Measurements from ENCODE around the gene NDC1.

DNA sequence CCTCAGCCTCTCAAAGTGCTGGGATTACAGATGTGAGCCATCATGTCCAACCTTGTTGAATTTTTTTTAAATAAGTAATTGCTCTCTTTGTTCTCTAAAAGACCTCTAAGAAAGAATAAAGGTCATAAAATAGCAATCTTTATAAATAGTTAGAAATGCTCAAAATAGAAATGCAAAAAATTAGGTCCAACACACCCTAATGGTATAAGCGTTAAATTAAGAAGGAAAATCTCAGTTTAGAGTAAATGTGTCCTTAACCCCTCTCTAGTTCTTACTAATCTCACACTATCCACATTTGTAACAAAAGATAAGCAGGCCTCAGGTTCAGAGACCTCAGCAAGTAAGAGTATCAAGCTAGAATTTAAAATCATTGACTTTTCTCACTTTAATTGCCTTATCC is 60.8 kb downstream of the NDC1 start:
- TF ChIP-seq, protein P1, sequence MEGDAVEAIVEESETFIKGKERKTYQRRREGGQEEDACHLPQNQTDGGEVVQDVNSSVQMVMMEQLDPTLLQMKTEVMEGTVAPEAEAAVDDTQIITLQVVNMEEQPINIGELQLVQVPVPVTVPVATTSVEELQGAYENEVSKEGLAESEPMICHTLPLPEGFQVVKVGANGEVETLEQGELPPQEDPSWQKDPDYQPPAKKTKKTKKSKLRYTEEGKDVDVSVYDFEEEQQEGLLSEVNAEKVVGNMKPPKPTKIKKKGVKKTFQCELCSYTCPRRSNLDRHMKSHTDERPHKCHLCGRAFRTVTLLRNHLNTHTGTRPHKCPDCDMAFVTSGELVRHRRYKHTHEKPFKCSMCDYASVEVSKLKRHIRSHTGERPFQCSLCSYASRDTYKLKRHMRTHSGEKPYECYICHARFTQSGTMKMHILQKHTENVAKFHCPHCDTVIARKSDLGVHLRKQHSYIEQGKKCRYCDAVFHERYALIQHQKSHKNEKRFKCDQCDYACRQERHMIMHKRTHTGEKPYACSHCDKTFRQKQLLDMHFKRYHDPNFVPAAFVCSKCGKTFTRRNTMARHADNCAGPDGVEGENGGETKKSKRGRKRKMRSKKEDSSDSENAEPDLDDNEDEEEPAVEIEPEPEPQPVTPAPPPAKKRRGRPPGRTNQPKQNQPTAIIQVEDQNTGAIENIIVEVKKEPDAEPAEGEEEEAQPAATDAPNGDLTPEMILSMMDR (IDR thresholded peaks at IDR 0.05), result no peak
- TF ChIP-seq EP300 (IDR thresholded peaks at IDR 0.05), result no peak
- TF ChIP-seq POLR2A (IDR thresholded peaks at IDR 0.05), result no peak

Data from gastroesophageal sphincter (tissue), 3 donors.